NCI-H1048 (cell line): ENCODE results near the gene USH1C.

ENCODE experiments used
- DNase-seq: peaks from one replicate; lab custom pipeline; 2025; lab: John Stamatoyannopoulos, UW

USH1C gene

GRCh38 chr11:17547051-17547577 is 2.9 kb upstream of the USH1C start, which contains the start of gene OTOG:
OTOG (plus strand) TSS chr11:17547259; CDS start chr11:17547373, 114 bp downstream.
- DNase-seq = no peak

- no peak for DNase-seq
Measured at GRCh38 chr11:17546240-17546639, 2.0 kb upstream of the USH1C start.

- no peak for DNase-seq
Measured at GRCh38 chr11:17543574-17544180, 539 bp downstream of the USH1C start.

GRCh38 chr11:17543041-17543440 is 1.2 kb downstream of the USH1C start:
- no peak for DNase-seq

GRCh38 chr11:17542249-17542648 is 2.0 kb downstream of the USH1C start:
- no peak for DNase-seq

- DNase-seq = no peak
Measured at GRCh38 chr11:17541330-17541885, 2.8 kb downstream of the USH1C start.

GRCh38 chr11:17540807-17541206 is 3.4 kb downstream of the USH1C start:
- no peak for DNase-seq

GRCh38 chr11:17538731-17539130 is 5.5 kb downstream of the USH1C start:
- DNase-seq = no peak

- DNase-seq = no peak
Measured at GRCh38 chr11:17538054-17538453, 6.2 kb downstream of the USH1C start.

- DNase-seq = no peak
Measured at GRCh38 chr11:17537261-17537660, 7.0 kb downstream of the USH1C start.

- no peak for DNase-seq
Measured at GRCh38 chr11:17535488-17535887, 8.7 kb downstream of the USH1C start.

- DNase-seq = no peak
Measured at GRCh38 chr11:17533778-17534415, 10.3 kb downstream of the USH1C start.

GRCh38 chr11:17533341-17533740 is 10.9 kb downstream of the USH1C start:
- no peak for DNase-seq

GRCh38 chr11:17532784-17533183 is 11.4 kb downstream of the USH1C start:
- DNase-seq = no peak

GRCh38 chr11:17531636-17532113 is 12.5 kb downstream of the USH1C start:
- DNase-seq = no peak

- DNase-seq = no peak
Measured at GRCh38 chr11:17531071-17531600, 13.1 kb downstream of the USH1C start.

- no peak for DNase-seq
Measured at GRCh38 chr11:17529844-17530185, 14.4 kb downstream of the USH1C start.

- DNase-seq = no peak
Measured at GRCh38 chr11:17528906-17529843, 15.0 kb downstream of the USH1C start.

GRCh38 chr11:17528181-17528691 is 16.0 kb downstream of the USH1C start:
- DNase-seq = peak; percentile 1

GRCh38 chr11:17527628-17527995 is 16.6 kb downstream of the USH1C start:
- DNase-seq = no peak

GRCh38 chr11:17526931-17527627 is 17.1 kb downstream of the USH1C start:
- no peak for DNase-seq
